K562 (cell line): ENCODE results near the gene ZNF644. TPM values are rescaled to one million over a fixed set of nuclear protein-coding genes. Genes with fewer than 3 reads are reported as not detected.

Source experiments
- CEBPB ChIP-seq: fragments of 450-650 bp; IDR thresholded peaks from 2 replicates; pipeline ENCODE4 v1.6.1; 2016; ENCODE audit warnings: missing genetic modification characterization, missing compliant biosample characterization
- CHD4 ChIP-seq: fragments of 200-600 bp; sonication (generic); IDR thresholded peaks from 3 replicates; pipeline ENCODE4 v1.6.1; 2012; ENCODE audit warnings: low read depth, mild to moderate bottlenecking, mixed read lengths, low read length, inconsistent platforms; ENCODE audit not compliant: insufficient read depth, insufficient replicate concordance, poor library complexity, severe bottlenecking
- DEAF1 ChIP-seq: fragments of 450-650 bp; formaldehyde crosslinking; IDR thresholded peaks from 2 replicates; pipeline ENCODE4 v1.4.0; 2020; ENCODE audit warnings: mild to moderate bottlenecking, moderate library complexity
- IFI16 ChIP-seq: fragments of 250-450 bp; sonication (Bioruptor Pico); IDR thresholded peaks from 2 replicates; pipeline ENCODE4 v2.1.2; 2022; ENCODE audit warnings: mild to moderate bottlenecking, inconsistent platforms
- KLF16 ChIP-seq: IDR thresholded peaks from 2 replicates; pipeline ENCODE4 v1.6.1; 2016; ENCODE audit warnings: antibody characterized with exemption
- LARP7 ChIP-seq: fragments of 450-650 bp; IDR thresholded peaks from 2 replicates; pipeline ENCODE4 v1.6.1; 2016
- MCM7 ChIP-seq, 2 experiments: fragments of 450-650 bp; IDR thresholded peaks; 2 replicates each; pipeline ENCODE4 v1.6.1; 2016 to 2018
- TEAD4 ChIP-seq, 2 experiments: sonication (generic) in 1 of 2; formaldehyde crosslinking in 1 of 2; IDR thresholded peaks; 2 replicates each; pipeline versions ENCODE4 v1.6.1 to v1.8.0; 2012 to 2022; ENCODE audit warnings: borderline replicate concordance in 1 of 2, inconsistent platforms in 1 of 2, low read length in 1 of 2, mild to moderate bottlenecking in 1 of 2, missing genetic modification reagents in 1 of 2
- ZFP1 ChIP-seq: fragments of 450-650 bp; formaldehyde crosslinking; IDR thresholded peaks from 2 replicates; pipeline ENCODE4 v1.4.0; 2020; ENCODE audit warnings: mild to moderate bottlenecking, mixed read lengths
- ZNF134 ChIP-seq: fragments of 250-450 bp; sonication (Bioruptor Pico); conservative IDR thresholded peaks from 2 replicates; pipeline ENCODE4 v1.4.0; 2020
- ZNF395 ChIP-seq: fragments of 200-800 bp; sonication (Bioruptor generic); IDR thresholded peaks from 2 replicates; pipeline ENCODE4 v1.6.1; 2017; ENCODE audit warnings: missing genetic modification characterization, missing compliant biosample characterization
- ZNF584 ChIP-seq: fragments of 200-800 bp; sonication (Bioruptor generic); IDR thresholded peaks from 2 replicates; pipeline ENCODE4 v1.6.1; 2016; ENCODE audit warnings: low read depth, mild to moderate bottlenecking, missing genetic modification characterization, missing compliant biosample characterization
- polyA plus RNA-seq, 8 experiments: library from polyadenylated mRNA; depleted of rRNA in 4 of 8; stranded (reverse) in 5 of 8; unstranded in 3 of 8; fragments of >200 nt; fragmentation: Nextera tagmentation in 2 of 8; fragmentation: Illumina TruSeq in 1 of 8; extraction: Ambion mirVana in 2 of 8; extraction: Trizol in 1 of 8; gene quantifications; 2 replicates each; pipeline versions ENCODE4 v1.2.1 to v1.2.3, GENCODE V29; 2011 to 2014; ENCODE audit warnings: inconsistent platforms in 1 of 8, missing spikeins in 1 of 8
- total RNA-seq, 7 experiments: library from RNA; depleted of rRNA in 6 of 7; stranded (reverse); fragments of >200 nt in 6 of 7; fragmentation: Illumina TruSeq in 2 of 7; extraction: Trizol in 2 of 7; gene quantifications; 2 replicates each; pipeline versions ENCODE4 v1.2.1 to v1.2.3, GENCODE V29; 2011 to 2021; ENCODE audit warnings: low replicate concordance in 1 of 7
- TF ChIP-seq, protein P1 (sequence below): fragments of 250-450 bp; sonication (Bioruptor Pico); IDR thresholded peaks from 2 replicates; pipeline ENCODE4 v1.5.0; 2021
- TF ChIP-seq, protein P2 (sequence below): fragments of 250-450 bp; sonication (Bioruptor Pico); IDR thresholded peaks from 2 replicates; pipeline ENCODE4 v1.4.0; 2020
- TF ChIP-seq, protein P3 (sequence below): sonication (generic); formaldehyde crosslinking; IDR thresholded peaks from 2 replicates; pipeline ENCODE4 v1.8.0; 2022; ENCODE audit warnings: mild to moderate bottlenecking, missing genetic modification reagents, borderline replicate concordance

The ZNF644 gene
- total and polyA plus RNA-seq, 9 of the 15 experiments (the other 6 are each of a cell fraction or from before 2014, with no cell fraction given), result 25.3 to 71.4 (median 39.6) TPM

GRCh38 chr1:90973897-90974798 is 47.7 kb downstream of the ZNF644 start (continued):
- TF ChIP-seq ZNF395, result no peak
- TF ChIP-seq ZNF134 (CRISPR knock-in tag), result no peak
- TF ChIP-seq CEBPB (tag), result peak; percentile 63
- TF ChIP-seq LARP7, result no peak
- TF ChIP-seq, protein P1, sequence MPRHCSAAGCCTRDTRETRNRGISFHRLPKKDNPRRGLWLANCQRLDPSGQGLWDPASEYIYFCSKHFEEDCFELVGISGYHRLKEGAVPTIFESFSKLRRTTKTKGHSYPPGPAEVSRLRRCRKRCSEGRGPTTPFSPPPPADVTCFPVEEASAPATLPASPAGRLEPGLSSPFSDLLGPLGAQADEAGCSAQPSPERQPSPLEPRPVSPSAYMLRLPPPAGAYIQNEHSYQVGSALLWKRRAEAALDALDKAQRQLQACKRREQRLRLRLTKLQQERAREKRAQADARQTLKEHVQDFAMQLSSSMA (CRISPR knock-in tag), result no peak
- no peak for TF ChIP-seq DEAF1 (CRISPR knock-in tag)
- no peak for TF ChIP-seq MCM7 (IDR thresholded peaks at IDR 0.05)
- TF ChIP-seq, protein P2, sequence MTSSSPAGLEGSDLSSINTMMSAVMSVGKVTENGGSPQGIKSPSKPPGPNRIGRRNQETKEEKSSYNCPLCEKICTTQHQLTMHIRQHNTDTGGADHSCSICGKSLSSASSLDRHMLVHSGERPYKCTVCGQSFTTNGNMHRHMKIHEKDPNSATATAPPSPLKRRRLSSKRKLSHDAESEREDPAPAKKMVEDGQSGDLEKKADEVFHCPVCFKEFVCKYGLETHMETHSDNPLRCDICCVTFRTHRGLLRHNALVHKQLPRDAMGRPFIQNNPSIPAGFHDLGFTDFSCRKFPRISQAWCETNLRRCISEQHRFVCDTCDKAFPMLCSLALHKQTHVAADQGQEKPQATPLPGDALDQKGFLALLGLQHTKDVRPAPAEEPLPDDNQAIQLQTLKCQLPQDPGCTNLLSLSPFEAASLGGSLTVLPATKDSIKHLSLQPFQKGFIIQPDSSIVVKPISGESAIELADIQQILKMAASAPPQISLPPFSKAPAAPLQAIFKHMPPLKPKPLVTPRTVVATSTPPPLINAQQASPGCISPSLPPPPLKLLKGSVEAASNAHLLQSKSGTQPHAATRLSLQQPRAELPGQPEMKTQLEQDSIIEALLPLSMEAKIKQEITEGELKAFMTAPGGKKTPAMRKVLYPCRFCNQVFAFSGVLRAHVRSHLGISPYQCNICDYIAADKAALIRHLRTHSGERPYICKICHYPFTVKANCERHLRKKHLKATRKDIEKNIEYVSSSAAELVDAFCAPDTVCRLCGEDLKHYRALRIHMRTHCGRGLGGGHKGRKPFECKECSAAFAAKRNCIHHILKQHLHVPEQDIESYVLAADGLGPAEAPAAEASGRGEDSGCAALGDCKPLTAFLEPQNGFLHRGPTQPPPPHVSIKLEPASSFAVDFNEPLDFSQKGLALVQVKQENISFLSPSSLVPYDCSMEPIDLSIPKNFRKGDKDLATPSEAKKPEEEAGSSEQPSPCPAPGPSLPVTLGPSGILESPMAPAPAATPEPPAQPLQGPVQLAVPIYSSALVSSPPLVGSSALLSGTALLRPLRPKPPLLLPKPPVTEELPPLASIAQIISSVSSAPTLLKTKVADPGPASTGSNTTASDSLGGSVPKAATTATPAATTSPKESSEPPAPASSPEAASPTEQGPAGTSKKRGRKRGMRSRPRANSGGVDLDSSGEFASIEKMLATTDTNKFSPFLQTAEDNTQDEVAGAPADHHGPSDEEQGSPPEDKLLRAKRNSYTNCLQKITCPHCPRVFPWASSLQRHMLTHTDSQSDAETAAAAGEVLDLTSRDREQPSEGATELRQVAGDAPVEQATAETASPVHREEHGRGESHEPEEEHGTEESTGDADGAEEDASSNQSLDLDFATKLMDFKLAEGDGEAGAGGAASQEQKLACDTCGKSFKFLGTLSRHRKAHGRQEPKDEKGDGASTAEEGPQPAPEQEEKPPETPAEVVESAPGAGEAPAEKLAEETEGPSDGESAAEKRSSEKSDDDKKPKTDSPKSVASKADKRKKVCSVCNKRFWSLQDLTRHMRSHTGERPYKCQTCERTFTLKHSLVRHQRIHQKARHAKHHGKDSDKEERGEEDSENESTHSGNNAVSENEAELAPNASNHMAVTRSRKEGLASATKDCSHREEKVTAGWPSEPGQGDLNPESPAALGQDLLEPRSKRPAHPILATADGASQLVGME (CRISPR knock-in tag), result no peak
- TF ChIP-seq, protein P3, sequence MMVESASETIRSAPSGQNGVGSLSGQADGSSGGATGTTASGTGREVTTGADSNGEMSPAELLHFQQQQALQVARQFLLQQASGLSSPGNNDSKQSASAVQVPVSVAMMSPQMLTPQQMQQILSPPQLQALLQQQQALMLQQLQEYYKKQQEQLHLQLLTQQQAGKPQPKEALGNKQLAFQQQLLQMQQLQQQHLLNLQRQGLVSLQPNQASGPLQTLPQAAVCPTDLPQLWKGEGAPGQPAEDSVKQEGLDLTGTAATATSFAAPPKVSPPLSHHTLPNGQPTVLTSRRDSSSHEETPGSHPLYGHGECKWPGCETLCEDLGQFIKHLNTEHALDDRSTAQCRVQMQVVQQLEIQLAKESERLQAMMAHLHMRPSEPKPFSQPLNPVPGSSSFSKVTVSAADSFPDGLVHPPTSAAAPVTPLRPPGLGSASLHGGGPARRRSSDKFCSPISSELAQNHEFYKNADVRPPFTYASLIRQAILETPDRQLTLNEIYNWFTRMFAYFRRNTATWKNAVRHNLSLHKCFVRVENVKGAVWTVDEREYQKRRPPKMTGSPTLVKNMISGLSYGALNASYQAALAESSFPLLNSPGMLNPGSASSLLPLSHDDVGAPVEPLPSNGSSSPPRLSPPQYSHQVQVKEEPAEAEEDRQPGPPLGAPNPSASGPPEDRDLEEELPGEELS (CRISPR knock-in tag), result no peak
- TF ChIP-seq IFI16 (CRISPR knock-in tag), result no peak
- no peak for TF ChIP-seq ZFP1
- TF ChIP-seq ZNF584 (CRISPR knock-in tag), result no peak
- TF ChIP-seq TEAD4 (IDR thresholded peaks at IDR 0.05; ENCODE audit: low read length), result no peak
- no peak for TF ChIP-seq TEAD4 (CRISPR knock-in tag; IDR thresholded peaks at IDR 0.05; ENCODE audit: borderline replicate concordance)
- TF ChIP-seq CHD4, result no peak
- no peak for TF ChIP-seq KLF16
